Posterior vena cava (tissue), 2 donors: ENCODE data around the gene TNS4. TPM values are rescaled to one million over a fixed set of nuclear protein-coding genes. Genes with fewer than 3 reads are reported as not detected.
"Not testable (repeated sequence)": the region's sequence is repeated elsewhere in the genome, so short reads cannot be mapped to it uniquely, and the experiment has no call there.

Experiments
- DNase-seq: peaks from one replicate; pipeline ENCODE4 v3.0.0-alpha.2; 2020; ENCODE audit warnings: low spot score
- intact Hi-C, 2 donors: fragments of 100-400 bp; cut with DNase I; formaldehyde crosslinking; loops; one replicate each; pipeline versions ENCODE4 v1.14.1 to v1.14.2; 2022 to 2023
- long read RNA-seq, 2 donors: library from polyadenylated mRNA; unstranded; transcript quantifications; one replicate each; pipeline ENCODE4 v2.0.0, GENCODE V29; 2020 to 2021
- total RNA-seq, 2 donors: library from RNA; stranded (reverse); fragmentation: NEBNext Ultra II Directional; extraction: Animal tissue kit (Norgen Biotek cat#: 25700); gene quantifications; one replicate each; pipeline ENCODE4 v1.2.1, GENCODE V29; 2021
- donor health status: DM: yes; HTN: yes; CAD: no.
- donor health status: DM: yes; HTN: yes; CAD: no.

The TNS4 gene
- total RNA-seq, result under 1 TPM; 0.14 to 0.38 TPM
- long read RNA-seq, donor 1, result 0 reads
- long read RNA-seq, donor 2, partial matches to known transcripts, result 0 of 1 reads
- long read RNA-seq, donor 2, other reads (novel, unspliced or antisense), result 1 of 1 reads

- intact Hi-C loops, result no loop called here
- DNase-seq, result peak; percentile 20
These were observed at the start of gene TNS4 for GRCh38 chr17:40501499-40501911. Gene TNS4 (minus strand): TSS chr17:40501623. CDS start chr17:40496425, 5,198 bp downstream.

- intact Hi-C loops, result loop anchor here in 1 of 2 donors (10.0 kb wide), 1 partner anchor 106 kb away; the partner anchor contains the start of gene IGFBP4
These were observed 49.2 kb upstream of the TNS4 start for GRCh38 chr17:40550608-40551007.

GRCh38 chr17:40548982-40549685, 47.7 kb upstream of the TNS4 start:
- intact Hi-C loops, result no loop called here
- peak; percentile 82 for DNase-seq

More at GRCh38 chr17:40550608-40551007, 49.2 kb upstream of the TNS4 start:
- DNase-seq, result peak; percentile 94

- intact Hi-C loops, result no loop called here
- DNase-seq, result peak; percentile 24
These were observed 47.1 kb upstream of the TNS4 start for GRCh38 chr17:40548491-40548981.

GRCh38 chr17:40547785-40548478, 46.5 kb upstream of the TNS4 start:
- no peak for DNase-seq
- intact Hi-C loops, result no loop called here

GRCh38 chr17:40547079-40547784, 45.8 kb upstream of the TNS4 start:
- intact Hi-C loops, result no loop called here
- peak; percentile 62 for DNase-seq

- intact Hi-C loops, result not testable (repeated sequence)
These were observed 45.1 kb upstream of the TNS4 start for GRCh38 chr17:40546497-40546896.

GRCh38 chr17:40545660-40546059, 44.2 kb upstream of the TNS4 start:
- intact Hi-C loops, result no loop called here

More at GRCh38 chr17:40546497-40546896, 45.1 kb upstream of the TNS4 start:
- not testable (repeated sequence) for DNase-seq

GRCh38 chr17:40542558-40543411, 41.4 kb upstream of the TNS4 start:
- DNase-seq, result peak; percentile 96

More at GRCh38 chr17:40545660-40546059, 44.2 kb upstream of the TNS4 start:
- peak; percentile 64 for DNase-seq

GRCh38 chr17:40541873-40542557, 40.6 kb upstream of the TNS4 start:
- intact Hi-C loops, result no loop called here
- DNase-seq, result no peak

More at GRCh38 chr17:40542558-40543411, 41.4 kb upstream of the TNS4 start:
- intact Hi-C loops, result no loop called here

- intact Hi-C loops, result no loop called here
- DNase-seq, result peak; percentile 80
These were observed 39.8 kb upstream of the TNS4 start for GRCh38 chr17:40541060-40541872.

GRCh38 chr17:40540448-40540847, 39.0 kb upstream of the TNS4 start:
- DNase-seq, result peak; percentile 40
- intact Hi-C loops, result no loop called here

GRCh38 chr17:40539711-40540411, 38.4 kb upstream of the TNS4 start:
- intact Hi-C loops, result loop anchor here in 1 of 2 donors (10.0 kb wide), 2 partner anchors 145 to 175 kb away; partner anchors contain the start of gene GJD3
- peak; percentile 78 for DNase-seq

GRCh38 chr17:40538936-40539705, 37.7 kb upstream of the TNS4 start:
- intact Hi-C loops, result loop anchor here in 1 of 2 donors (10.0 kb wide), 2 partner anchors 144 to 174 kb away; partner anchors contain the start of gene GJD3
- DNase-seq, result peak; percentile 40
